Measurements from ENCODE around the gene YPEL2. TPM values are rescaled to one million over a fixed set of nuclear protein-coding genes. Genes with fewer than 3 reads are reported as not detected.
A peak's percentile ranks its signal among the peaks of the same experiment; 100 is the strongest.

Gene YPEL2
- total and polyA plus RNA-seq, 4 donors = 16.8 to 54.0 (median 30.7) TPM

DNA sequence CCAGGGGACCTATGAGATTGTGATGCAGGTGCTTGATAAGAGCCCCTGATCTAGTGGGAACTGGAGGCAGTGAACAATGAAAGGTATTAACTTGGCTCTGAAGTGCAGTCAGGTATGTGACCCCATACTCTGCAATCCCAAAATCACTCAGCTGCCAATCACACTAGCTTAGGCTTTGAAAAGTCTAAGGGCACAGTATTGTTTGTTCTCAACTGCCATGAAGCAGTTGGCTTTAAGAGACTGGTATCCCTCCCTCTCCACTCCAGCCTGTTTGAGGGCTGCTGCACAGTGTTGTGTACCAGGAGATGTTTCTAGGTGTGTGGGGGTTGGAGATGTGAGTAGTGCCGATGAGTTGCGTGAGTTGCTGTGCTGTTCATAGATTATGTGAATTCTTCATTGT lies 2.4 kb downstream of the YPEL2 start:
- ATAC-seq (ENCODE audit: low FRiP score) = no peak
- DNase-seq = no peak
- WGBS, 2 donors = 12 to 25% methylated on average over 2 of the region's 2 CpGs
- peak overlapping the region; percentile 32 to 52 for H3K27ac ChIP-seq (ENCODE audit: low read depth in 1 of 2, low read length in 2 of 2)
- H3K4me1 ChIP-seq (ENCODE audit: control insufficient read depth in 1 of 2, insufficient read depth in 2 of 2, low read length in 2 of 2) = peaks cover 14 to 18% of the 10 kb centered on the region in 2 donors
- H3K9me3 ChIP-seq (ENCODE audit: control insufficient read depth, low read length) = no peaks in the 10 kb centered on the region
- peak overlapping the region; percentile 81 to 97 for H3K4me3 ChIP-seq (ENCODE audit: low read length in 2 of 2)
- intact Hi-C loops (cut with DNase I) = loop anchor here (5.0 kb wide), 1 partner anchor 33 kb away; no protein-coding TSS in a partner anchor
- H3K27me3 ChIP-seq (ENCODE audit: control insufficient read depth in 1 of 2, insufficient read depth in 2 of 2, low read length in 1 of 2) = no peaks in the 10 kb centered on the region
- H3K36me3 ChIP-seq (ENCODE audit: control insufficient read depth in 1 of 2, insufficient read depth in 2 of 2, low read length in 1 of 2) = no peaks in the 10 kb centered on the region

DNA sequence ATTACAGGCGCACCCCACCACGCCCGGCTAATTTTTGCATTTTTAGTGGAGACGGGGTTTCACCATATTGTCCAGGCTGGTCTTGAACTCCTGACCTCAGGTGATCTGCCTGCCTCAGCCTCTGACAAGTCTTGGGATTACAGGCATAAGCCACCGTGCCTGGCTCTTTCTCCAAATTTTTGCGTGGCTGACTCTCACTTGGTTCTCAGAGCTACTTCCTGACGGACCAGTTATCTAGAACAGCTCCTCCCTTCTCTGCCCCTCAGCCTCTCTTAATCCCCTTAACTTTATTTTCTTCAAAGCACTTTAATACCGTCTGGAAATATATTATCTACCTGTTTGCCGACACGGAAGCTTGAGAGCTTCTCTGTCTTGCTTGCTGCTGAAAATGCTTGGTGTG lies 4.2 kb downstream of the YPEL2 start:
- Histone ChIP-seq H3K4me1 (ENCODE audit: control insufficient read depth in 1 of 2, insufficient read depth in 2 of 2, low read length in 2 of 2) (peaks cover 19 to 25% of the 10 kb centered on the region in 2 donors), H3K9me3 (ENCODE audit: control insufficient read depth, low read length) (no peaks in the 10 kb centered on the region), H3K27me3 (ENCODE audit: control insufficient read depth in 1 of 2, insufficient read depth in 2 of 2, low read length in 1 of 2) (no peaks in the 10 kb centered on the region), H3K27ac (ENCODE audit: low read depth in 1 of 2, low read length in 2 of 2) (peak overlapping the region; percentile 20 to 49), H3K4me3 (ENCODE audit: low read length in 2 of 2) (no peak overlapping the region), H3K36me3 (ENCODE audit: control insufficient read depth in 1 of 2, insufficient read depth in 2 of 2, low read length in 1 of 2) (no peaks in the 10 kb centered on the region)
- intact Hi-C loops (cut with DNase I) = no loop called here
- ATAC-seq (ENCODE audit: low FRiP score) = no peak
- DNase-seq = no peak
- WGBS, 2 donors = 58 to 59% methylated on average over 10 of the region's 10 CpGs

DNA sequence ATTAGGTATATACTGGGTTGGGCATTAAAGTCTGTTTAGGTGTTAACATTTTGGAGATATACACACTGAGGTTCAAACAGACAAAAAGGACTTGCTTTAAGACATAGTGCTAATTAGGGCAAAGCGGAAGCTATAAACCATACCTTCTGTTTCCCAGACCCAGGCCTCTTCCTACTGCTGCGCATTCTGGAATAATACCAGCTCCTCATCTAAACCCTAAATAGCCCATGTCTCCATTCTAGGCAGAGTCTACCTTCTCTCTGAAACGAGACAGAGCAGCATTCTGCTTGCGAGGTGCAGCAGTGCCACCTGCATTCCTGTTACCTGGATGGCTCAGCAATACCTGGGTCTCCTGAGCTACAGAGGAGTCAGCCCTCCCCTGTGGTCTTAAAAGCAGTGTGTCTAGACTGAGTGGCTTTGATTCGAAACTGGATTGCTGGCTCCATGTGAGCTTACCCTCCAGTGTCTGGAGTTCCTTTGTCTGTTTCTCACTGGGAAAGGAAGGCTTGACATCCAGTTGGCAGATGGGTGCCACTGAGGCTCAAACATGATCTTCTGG lies 6.4 kb downstream of the YPEL2 start:
- DNase-seq = no peak
- Histone ChIP-seq H3K27ac (ENCODE audit: low read depth in 1 of 2, low read length in 2 of 2) (no peak overlapping the region), H3K9me3 (ENCODE audit: control insufficient read depth, low read length) (no peaks in the 10 kb centered on the region), H3K4me3 (ENCODE audit: low read length in 2 of 2) (no peak overlapping the region), H3K27me3 (ENCODE audit: control insufficient read depth in 1 of 2, insufficient read depth in 2 of 2, low read length in 1 of 2) (no peaks in the 10 kb centered on the region), H3K4me1 (ENCODE audit: control insufficient read depth in 1 of 2, insufficient read depth in 2 of 2, low read length in 2 of 2) (peaks cover 19 to 25% of the 10 kb centered on the region in 2 donors), H3K36me3 (ENCODE audit: control insufficient read depth in 1 of 2, insufficient read depth in 2 of 2, low read length in 1 of 2) (no peaks in the 10 kb centered on the region)
- intact Hi-C loops (cut with DNase I) = no loop called here
- no peak for ATAC-seq (ENCODE audit: low FRiP score)
- 71 to 72% methylated on average over 5 of the region's 5 CpGs for WGBS, 2 donors

DNA sequence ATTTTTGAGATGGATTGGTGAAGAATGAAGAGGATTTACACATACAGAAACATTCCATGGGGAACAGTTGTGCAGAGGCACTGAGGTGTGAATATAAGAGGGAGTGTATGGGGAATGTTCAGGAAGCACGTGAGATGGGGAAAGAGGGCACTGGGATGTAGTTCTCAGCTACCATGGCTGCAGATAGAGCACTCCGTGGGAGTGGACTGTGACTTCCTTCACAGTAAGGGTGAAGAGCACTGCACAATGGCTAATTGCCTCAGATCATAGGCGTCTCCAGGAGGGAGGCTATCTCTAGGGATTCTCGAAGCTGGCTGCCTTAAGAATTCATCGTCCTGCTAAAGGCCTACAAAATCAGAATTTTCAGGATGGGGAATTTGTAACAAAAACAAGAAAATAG lies 7.0 kb downstream of the YPEL2 start:
- no peaks in the 10 kb centered on the region for H3K27me3 ChIP-seq (ENCODE audit: control insufficient read depth in 1 of 2, insufficient read depth in 2 of 2, low read length in 1 of 2)
- ATAC-seq (ENCODE audit: low FRiP score) = no peak
- WGBS, 2 donors = 63 to 65% methylated on average over 5 of the region's 5 CpGs
- peaks cover 19 to 25% of the 10 kb centered on the region in 2 donors for H3K4me1 ChIP-seq (ENCODE audit: control insufficient read depth in 1 of 2, insufficient read depth in 2 of 2, low read length in 2 of 2)
- H3K36me3 ChIP-seq (ENCODE audit: control insufficient read depth in 1 of 2, insufficient read depth in 2 of 2, low read length in 1 of 2) = no peaks in the 10 kb centered on the region
- intact Hi-C loops (cut with DNase I) = no loop called here
- DNase-seq = no peak
- no peak overlapping the region for H3K27ac ChIP-seq (ENCODE audit: low read depth in 1 of 2, low read length in 2 of 2)
- no peaks in the 10 kb centered on the region for H3K9me3 ChIP-seq (ENCODE audit: control insufficient read depth, low read length)
- no peak overlapping the region for H3K4me3 ChIP-seq (ENCODE audit: low read length in 2 of 2)

GRCh38 chr17:59341922-59342321 lies 10.5 kb downstream of the YPEL2 start:
- no peaks in the 10 kb centered on the region for H3K27me3 ChIP-seq (ENCODE audit: control insufficient read depth in 1 of 2, insufficient read depth in 2 of 2, low read length in 1 of 2)
- H3K4me1 ChIP-seq (ENCODE audit: control insufficient read depth in 1 of 2, insufficient read depth in 2 of 2, low read length in 2 of 2) = peaks cover 13 to 18% of the 10 kb centered on the region in 2 donors
- no peaks in the 10 kb centered on the region for H3K36me3 ChIP-seq (ENCODE audit: control insufficient read depth in 1 of 2, insufficient read depth in 2 of 2, low read length in 1 of 2)
- no peak overlapping the region for H3K4me3 ChIP-seq (ENCODE audit: low read length in 2 of 2)
- WGBS, 2 donors = 82 to 85% methylated on average over 3 of the region's 3 CpGs
- H3K27ac ChIP-seq (ENCODE audit: low read depth in 1 of 2, low read length in 2 of 2) = no peak overlapping the region
- ATAC-seq (ENCODE audit: low FRiP score) (no peak), DNase-seq (no peak)
- H3K9me3 ChIP-seq (ENCODE audit: control insufficient read depth, low read length) = no peaks in the 10 kb centered on the region
- intact Hi-C loops (cut with DNase I) = no loop called here

DNA sequence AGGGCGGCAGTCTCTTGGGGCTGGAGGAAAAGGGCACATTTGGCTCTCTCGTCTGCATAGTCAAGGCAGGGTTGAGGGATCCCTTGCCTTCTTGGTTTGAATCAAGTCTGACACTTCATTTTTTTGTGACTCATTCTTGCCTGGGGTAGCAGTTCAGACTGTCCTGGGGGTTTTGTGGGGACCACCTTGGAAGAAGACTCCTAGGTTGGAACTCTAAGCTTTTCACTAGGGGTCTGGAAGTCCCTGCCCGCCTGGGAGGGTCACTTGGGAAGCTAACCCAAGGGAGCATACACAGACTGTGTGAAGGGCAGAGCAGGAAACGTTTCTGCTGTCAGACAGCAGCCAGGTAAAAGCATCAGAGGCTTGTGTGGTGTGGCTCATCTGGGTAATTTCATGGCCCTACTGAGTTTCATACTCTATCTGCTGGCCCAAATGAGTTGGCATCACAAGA lies 11.3 kb downstream of the YPEL2 start:
- H3K9me3 ChIP-seq (ENCODE audit: control insufficient read depth, low read length) = no peaks in the 10 kb centered on the region
- no peaks in the 10 kb centered on the region for H3K27me3 ChIP-seq (ENCODE audit: control insufficient read depth in 1 of 2, insufficient read depth in 2 of 2, low read length in 1 of 2)
- H3K4me1 ChIP-seq (ENCODE audit: control insufficient read depth in 1 of 2, insufficient read depth in 2 of 2, low read length in 2 of 2) = peaks cover 17 to 18% of the 10 kb centered on the region in 2 donors
- H3K4me3 ChIP-seq (ENCODE audit: low read length in 2 of 2) = no peak overlapping the region
- WGBS, 2 donors = 45 to 51% methylated on average over 4 of the region's 4 CpGs
- intact Hi-C loops (cut with DNase I) = no loop called here
- no peaks in the 10 kb centered on the region for H3K36me3 ChIP-seq (ENCODE audit: control insufficient read depth in 1 of 2, insufficient read depth in 2 of 2, low read length in 1 of 2)
- DNase-seq (no peak), ATAC-seq (ENCODE audit: low FRiP score) (no peak)
- H3K27ac ChIP-seq (ENCODE audit: low read depth in 1 of 2, low read length in 2 of 2) = no peak overlapping the region

DNA sequence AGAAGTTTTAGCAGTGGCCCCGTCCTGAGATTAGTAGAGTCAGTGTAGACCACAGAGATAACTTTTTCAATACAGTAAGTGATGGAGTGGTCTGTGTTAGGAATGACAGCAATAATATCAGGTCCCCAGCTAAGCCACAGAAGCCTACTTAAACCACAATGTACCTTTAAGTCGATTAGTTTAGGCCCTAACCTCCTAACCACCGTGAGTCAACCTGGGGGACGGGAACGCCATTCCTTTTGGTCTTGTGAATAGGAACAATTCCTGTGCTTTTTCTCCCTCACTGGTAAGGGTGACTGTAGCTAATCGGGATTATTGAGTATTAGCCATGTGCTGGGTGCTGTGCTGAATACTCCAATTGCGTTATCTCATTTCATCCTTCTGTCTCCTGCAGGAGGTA lies 14.0 kb downstream of the YPEL2 start:
- Histone ChIP-seq H3K36me3 (ENCODE audit: control insufficient read depth in 1 of 2, insufficient read depth in 2 of 2, low read length in 1 of 2) (no peaks in the 10 kb centered on the region), H3K4me1 (ENCODE audit: control insufficient read depth in 1 of 2, insufficient read depth in 2 of 2, low read length in 2 of 2) (peaks cover 7 to 11% of the 10 kb centered on the region in 2 donors), H3K27ac (ENCODE audit: low read depth in 1 of 2, low read length in 2 of 2) (peak overlapping the region in 1 of 2 donors; percentile 27), H3K4me3 (ENCODE audit: low read length in 2 of 2) (no peak overlapping the region), H3K27me3 (ENCODE audit: control insufficient read depth in 1 of 2, insufficient read depth in 2 of 2, low read length in 1 of 2) (no peaks in the 10 kb centered on the region), H3K9me3 (ENCODE audit: control insufficient read depth, low read length) (no peaks in the 10 kb centered on the region)
- WGBS, 2 donors = 88 to 89% methylated on average over 7 of the region's 7 CpGs
- intact Hi-C loops (cut with DNase I) = no loop called here
- DNase-seq (no peak), ATAC-seq (ENCODE audit: low FRiP score) (no peak)

- ATAC-seq (ENCODE audit: low FRiP score) = no peak
Observed at GRCh38 chr17:59346341-59346740, 14.9 kb downstream of the YPEL2 start.

DNA sequence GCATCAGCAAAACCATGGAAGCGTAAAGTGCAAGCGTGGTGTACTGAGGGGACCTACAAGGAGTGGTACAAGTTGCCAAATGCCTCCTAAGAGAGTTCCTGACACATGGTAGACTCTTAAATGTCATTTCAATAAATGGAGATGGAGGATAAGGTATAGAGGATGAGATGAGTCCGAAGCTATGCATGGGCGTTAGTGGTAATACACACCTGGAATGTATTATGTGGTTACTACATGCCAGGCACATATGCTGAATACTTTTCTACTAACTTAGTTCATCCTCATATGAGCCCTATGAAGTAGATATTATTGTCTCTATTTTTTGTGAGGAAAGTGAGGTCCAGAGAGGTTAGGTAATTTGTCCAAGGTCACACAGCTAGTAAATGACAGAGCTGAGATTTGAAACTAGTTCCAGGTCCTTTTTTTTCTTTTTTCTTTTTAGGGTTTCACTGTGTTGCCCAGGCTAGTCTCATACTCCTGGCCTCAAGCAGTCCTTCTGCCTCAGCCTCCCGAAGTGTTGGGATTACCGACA lies 15.5 kb downstream of the YPEL2 start:
- Histone ChIP-seq H3K9me3 (ENCODE audit: control insufficient read depth, low read length) (no peaks in the 10 kb centered on the region), H3K27ac (ENCODE audit: low read depth in 1 of 2, low read length in 2 of 2) (peak overlapping the region; percentile 64), H3K36me3 (ENCODE audit: control insufficient read depth in 1 of 2, insufficient read depth in 2 of 2, low read length in 1 of 2) (no peaks in the 10 kb centered on the region), H3K4me3 (ENCODE audit: low read length in 2 of 2) (no peak overlapping the region), H3K4me1 (ENCODE audit: control insufficient read depth in 1 of 2, insufficient read depth in 2 of 2, low read length in 2 of 2) (peaks cover 7 to 11% of the 10 kb centered on the region in 2 donors), H3K27me3 (ENCODE audit: control insufficient read depth in 1 of 2, insufficient read depth in 2 of 2, low read length in 1 of 2) (no peaks in the 10 kb centered on the region)
- 85% methylated on average over 6 of the region's 6 CpGs for WGBS, 2 donors
- DNase-seq (no peak), ATAC-seq (ENCODE audit: low FRiP score) (no peak)
- intact Hi-C loops (cut with DNase I) = no loop called here

More at GRCh38 chr17:59346341-59346740, 14.9 kb downstream of the YPEL2 start:
- Histone ChIP-seq H3K9me3 (ENCODE audit: control insufficient read depth, low read length) (no peaks in the 10 kb centered on the region), H3K27me3 (ENCODE audit: control insufficient read depth in 1 of 2, insufficient read depth in 2 of 2, low read length in 1 of 2) (no peaks in the 10 kb centered on the region), H3K4me1 (ENCODE audit: control insufficient read depth in 1 of 2, insufficient read depth in 2 of 2, low read length in 2 of 2) (peaks cover 7 to 11% of the 10 kb centered on the region in 2 donors), H3K27ac (ENCODE audit: low read depth in 1 of 2, low read length in 2 of 2) (peak overlapping the region; percentile 1 to 42), H3K36me3 (ENCODE audit: control insufficient read depth in 1 of 2, insufficient read depth in 2 of 2, low read length in 1 of 2) (no peaks in the 10 kb centered on the region), H3K4me3 (ENCODE audit: low read length in 2 of 2) (no peak overlapping the region)
- WGBS, 2 donors = 85 to 86% methylated on average over 4 of the region's 4 CpGs
- intact Hi-C loops (cut with DNase I) = no loop called here
- no peak for DNase-seq

Measured in aorta (tissue), 5 donors.